Liver (tissue), 3 donors: ENCODE results near the gene CX3CL1.

Experiments
- EGR1 ChIP-seq, 2 donors: IDR thresholded peaks; 2 replicates each; pipeline ENCODE4 v1.6.1; 2016 to 2018; ENCODE audit warnings: antibody characterized with exemption in 2 of 2, low read depth in 2 of 2
- FOXA1 ChIP-seq: IDR thresholded peaks from 2 replicates; pipeline ENCODE4 v1.6.1; 2016; ENCODE audit warnings: antibody characterized with exemption
- GABPA ChIP-seq, 2 donors: IDR thresholded peaks in 1 of 2; conservative IDR thresholded peaks in 1 of 2; 2 replicates each; pipeline ENCODE4 v1.6.1; 2016; ENCODE audit warnings: antibody characterized with exemption in 2 of 2, mild to moderate bottlenecking in 1 of 2, moderate library complexity in 1 of 2
- HNF4G ChIP-seq: IDR thresholded peaks from 2 replicates; pipeline ENCODE4 v1.6.1; 2016; ENCODE audit warnings: antibody characterized with exemption
- JUND ChIP-seq, 2 donors: IDR thresholded peaks; 2 replicates each; pipeline ENCODE4 v1.6.1; 2016; ENCODE audit warnings: antibody characterized with exemption in 2 of 2
- MAX ChIP-seq: IDR thresholded peaks from 2 replicates; pipeline ENCODE4 v1.6.1; 2016; ENCODE audit warnings: antibody characterized with exemption
- RAD21 ChIP-seq, 2 donors: IDR thresholded peaks; 2 replicates each; pipeline ENCODE4 v1.6.1; 2016; ENCODE audit warnings: antibody characterized with exemption in 2 of 2, mild to moderate bottlenecking in 2 of 2
- RXRA ChIP-seq, 2 donors: IDR thresholded peaks; 2 replicates each; pipeline ENCODE4 v1.6.1; 2017 to 2018; ENCODE audit warnings: antibody characterized with exemption in 2 of 2, mild to moderate bottlenecking in 1 of 2
- TAF1 ChIP-seq: conservative IDR thresholded peaks from 2 replicates; pipeline ENCODE4 v1.6.1; 2016; ENCODE audit warnings: antibody characterized with exemption, mild to moderate bottlenecking
- YY1 ChIP-seq: IDR thresholded peaks from 2 replicates; pipeline ENCODE4 v1.6.1; 2016; ENCODE audit warnings: antibody characterized with exemption, mild to moderate bottlenecking
- TF ChIP-seq, protein P1 (sequence below): fragments of 150-350 bp; IDR thresholded peaks from 2 replicates; pipeline ENCODE4 v1.5.1; 2017; ENCODE audit warnings: improper control_type of control experiment, low read depth, low read length; ENCODE audit not compliant: missing input control
- TF ChIP-seq, protein P2 (sequence below): IDR thresholded peaks from 2 replicates; pipeline ENCODE4 v1.6.1; 2016; ENCODE audit warnings: antibody characterized with exemption, mild to moderate bottlenecking
- TF ChIP-seq, protein P3 (sequence below): IDR thresholded peaks from 2 replicates; pipeline ENCODE4 v1.6.1; 2016; ENCODE audit warnings: antibody characterized with exemption
- donor health status: healthy.
- donor health status: healthy.

DNA sequence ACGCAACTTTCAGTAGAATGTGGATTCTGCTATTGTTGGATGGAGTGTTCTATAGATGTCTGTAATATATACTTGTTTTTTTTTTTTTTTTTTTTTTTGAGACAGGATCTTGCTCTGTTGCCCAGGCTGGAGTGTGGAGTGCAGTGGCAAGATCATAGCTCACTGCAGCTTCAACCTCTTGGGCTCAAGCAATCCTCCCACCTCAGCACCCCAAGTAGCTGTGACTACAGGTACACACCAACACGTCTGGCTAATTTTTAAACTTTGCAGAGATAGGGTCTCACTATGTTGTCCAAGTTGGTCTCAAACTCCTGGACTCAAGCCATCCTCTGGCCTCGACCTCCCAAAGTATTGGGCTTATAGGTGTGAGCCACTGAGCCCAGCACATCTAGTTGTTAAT, 40.9 kb upstream of the CX3CL1 start:
- TF ChIP-seq, protein P1, sequence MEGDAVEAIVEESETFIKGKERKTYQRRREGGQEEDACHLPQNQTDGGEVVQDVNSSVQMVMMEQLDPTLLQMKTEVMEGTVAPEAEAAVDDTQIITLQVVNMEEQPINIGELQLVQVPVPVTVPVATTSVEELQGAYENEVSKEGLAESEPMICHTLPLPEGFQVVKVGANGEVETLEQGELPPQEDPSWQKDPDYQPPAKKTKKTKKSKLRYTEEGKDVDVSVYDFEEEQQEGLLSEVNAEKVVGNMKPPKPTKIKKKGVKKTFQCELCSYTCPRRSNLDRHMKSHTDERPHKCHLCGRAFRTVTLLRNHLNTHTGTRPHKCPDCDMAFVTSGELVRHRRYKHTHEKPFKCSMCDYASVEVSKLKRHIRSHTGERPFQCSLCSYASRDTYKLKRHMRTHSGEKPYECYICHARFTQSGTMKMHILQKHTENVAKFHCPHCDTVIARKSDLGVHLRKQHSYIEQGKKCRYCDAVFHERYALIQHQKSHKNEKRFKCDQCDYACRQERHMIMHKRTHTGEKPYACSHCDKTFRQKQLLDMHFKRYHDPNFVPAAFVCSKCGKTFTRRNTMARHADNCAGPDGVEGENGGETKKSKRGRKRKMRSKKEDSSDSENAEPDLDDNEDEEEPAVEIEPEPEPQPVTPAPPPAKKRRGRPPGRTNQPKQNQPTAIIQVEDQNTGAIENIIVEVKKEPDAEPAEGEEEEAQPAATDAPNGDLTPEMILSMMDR = no peak
- TF ChIP-seq, protein P2, sequence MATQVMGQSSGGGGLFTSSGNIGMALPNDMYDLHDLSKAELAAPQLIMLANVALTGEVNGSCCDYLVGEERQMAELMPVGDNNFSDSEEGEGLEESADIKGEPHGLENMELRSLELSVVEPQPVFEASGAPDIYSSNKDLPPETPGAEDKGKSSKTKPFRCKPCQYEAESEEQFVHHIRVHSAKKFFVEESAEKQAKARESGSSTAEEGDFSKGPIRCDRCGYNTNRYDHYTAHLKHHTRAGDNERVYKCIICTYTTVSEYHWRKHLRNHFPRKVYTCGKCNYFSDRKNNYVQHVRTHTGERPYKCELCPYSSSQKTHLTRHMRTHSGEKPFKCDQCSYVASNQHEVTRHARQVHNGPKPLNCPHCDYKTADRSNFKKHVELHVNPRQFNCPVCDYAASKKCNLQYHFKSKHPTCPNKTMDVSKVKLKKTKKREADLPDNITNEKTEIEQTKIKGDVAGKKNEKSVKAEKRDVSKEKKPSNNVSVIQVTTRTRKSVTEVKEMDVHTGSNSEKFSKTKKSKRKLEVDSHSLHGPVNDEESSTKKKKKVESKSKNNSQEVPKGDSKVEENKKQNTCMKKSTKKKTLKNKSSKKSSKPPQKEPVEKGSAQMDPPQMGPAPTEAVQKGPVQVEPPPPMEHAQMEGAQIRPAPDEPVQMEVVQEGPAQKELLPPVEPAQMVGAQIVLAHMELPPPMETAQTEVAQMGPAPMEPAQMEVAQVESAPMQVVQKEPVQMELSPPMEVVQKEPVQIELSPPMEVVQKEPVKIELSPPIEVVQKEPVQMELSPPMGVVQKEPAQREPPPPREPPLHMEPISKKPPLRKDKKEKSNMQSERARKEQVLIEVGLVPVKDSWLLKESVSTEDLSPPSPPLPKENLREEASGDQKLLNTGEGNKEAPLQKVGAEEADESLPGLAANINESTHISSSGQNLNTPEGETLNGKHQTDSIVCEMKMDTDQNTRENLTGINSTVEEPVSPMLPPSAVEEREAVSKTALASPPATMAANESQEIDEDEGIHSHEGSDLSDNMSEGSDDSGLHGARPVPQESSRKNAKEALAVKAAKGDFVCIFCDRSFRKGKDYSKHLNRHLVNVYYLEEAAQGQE = no peak
- no peak for TF ChIP-seq RXRA (IDR thresholded peaks at IDR 0.05)
- no peak for TF ChIP-seq RAD21 (IDR thresholded peaks at IDR 0.05)
- no peak for TF ChIP-seq TAF1
- TF ChIP-seq HNF4G = no peak
- no peak for TF ChIP-seq JUND (IDR thresholded peaks at IDR 0.05)
- no peak for TF ChIP-seq MAX
- TF ChIP-seq GABPA (IDR thresholded peaks at IDR 0.05 in 1 of 2, conservative IDR thresholded peaks at IDR 0.05 in 1 of 2) = no peak
- no peak for TF ChIP-seq YY1
- TF ChIP-seq EGR1 (IDR thresholded peaks at IDR 0.05; ENCODE audit: low read depth in 2 of 2) = no peak
- TF ChIP-seq FOXA1 = no peak
- TF ChIP-seq, protein P3, sequence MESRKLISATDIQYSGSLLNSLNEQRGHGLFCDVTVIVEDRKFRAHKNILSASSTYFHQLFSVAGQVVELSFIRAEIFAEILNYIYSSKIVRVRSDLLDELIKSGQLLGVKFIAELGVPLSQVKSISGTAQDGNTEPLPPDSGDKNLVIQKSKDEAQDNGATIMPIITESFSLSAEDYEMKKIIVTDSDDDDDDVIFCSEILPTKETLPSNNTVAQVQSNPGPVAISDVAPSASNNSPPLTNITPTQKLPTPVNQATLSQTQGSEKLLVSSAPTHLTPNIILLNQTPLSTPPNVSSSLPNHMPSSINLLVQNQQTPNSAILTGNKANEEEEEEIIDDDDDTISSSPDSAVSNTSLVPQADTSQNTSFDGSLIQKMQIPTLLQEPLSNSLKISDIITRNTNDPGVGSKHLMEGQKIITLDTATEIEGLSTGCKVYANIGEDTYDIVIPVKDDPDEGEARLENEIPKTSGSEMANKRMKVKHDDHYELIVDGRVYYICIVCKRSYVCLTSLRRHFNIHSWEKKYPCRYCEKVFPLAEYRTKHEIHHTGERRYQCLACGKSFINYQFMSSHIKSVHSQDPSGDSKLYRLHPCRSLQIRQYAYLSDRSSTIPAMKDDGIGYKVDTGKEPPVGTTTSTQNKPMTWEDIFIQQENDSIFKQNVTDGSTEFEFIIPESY = no peak
